Measurements from ENCODE around the gene C12orf56.
A peak's percentile ranks its signal among the peaks of the same experiment; 100 is the strongest.
"Not testable (repeated sequence)": the region's sequence is repeated elsewhere in the genome, so short reads cannot be mapped to it uniquely, and the experiment has no call there.

C12orf56 gene

DNA sequence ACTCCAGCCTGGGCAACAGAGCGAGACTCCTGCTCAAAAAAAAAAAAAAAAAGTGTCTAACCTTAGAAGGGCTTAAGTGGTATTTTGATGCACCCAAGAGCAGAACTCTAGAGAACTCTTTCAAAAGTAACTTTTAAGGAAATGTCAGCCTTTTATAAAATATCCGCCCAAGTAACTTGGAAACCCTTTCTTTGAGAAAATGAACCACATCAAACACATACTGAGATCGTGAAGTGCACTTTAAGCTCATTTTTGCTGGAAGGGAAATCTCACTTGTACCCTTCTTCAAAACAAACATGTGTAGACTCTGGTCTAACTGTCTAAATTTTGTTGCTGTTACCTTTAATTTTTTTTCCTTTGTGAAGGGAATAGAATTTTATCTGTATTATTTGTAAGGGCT lies 5.5 kb downstream of the C12orf56 start:
- DNase-seq = no peak

DNA sequence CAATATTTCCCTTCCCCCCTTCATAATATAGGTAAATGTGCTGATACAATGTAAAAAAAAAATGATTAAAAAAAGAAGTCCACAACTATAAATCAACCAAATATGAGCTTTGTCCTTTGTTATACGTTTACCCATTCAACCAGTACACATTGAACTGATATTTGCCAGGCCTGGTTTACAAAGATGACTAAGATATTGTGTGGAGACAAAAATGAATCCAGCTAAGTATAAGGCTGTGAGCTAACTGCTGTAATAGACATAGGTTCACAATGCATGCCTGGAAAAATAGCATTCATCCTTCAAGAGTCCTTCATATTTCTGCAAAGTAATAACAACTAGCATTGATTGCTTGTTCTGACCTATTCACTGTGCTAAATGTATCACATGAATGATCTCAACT lies 6.9 kb downstream of the C12orf56 start:
- DNase-seq = no peak

DNA sequence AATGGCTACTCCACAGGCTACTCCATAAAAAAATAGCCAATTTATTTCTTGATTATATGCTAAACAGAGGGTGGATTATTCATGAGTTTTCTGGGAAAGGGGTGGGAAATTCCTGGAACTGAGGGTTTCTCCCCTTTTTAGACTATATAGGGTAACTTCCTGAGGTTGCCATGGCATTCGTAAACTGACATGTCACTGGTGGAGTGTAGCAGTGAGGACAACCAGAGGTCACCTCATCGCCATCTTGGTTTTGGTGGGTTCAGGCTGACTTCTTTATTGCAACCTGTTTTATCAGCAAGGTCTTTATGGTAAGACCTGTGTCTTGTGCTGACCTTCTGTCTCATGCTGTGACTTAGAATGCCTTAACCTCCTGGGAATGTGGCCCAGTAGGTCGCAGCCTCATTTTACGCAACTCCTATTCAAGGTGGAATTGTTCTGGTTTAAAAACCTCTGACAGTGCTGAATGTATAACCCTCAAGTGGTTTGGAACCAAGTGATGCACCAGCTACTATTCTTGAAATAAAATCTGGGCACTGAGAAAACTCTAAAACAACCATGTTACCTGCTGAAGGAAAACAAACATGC lies 27.7 kb downstream of the C12orf56 start:
- DNase-seq = no peak

DNA sequence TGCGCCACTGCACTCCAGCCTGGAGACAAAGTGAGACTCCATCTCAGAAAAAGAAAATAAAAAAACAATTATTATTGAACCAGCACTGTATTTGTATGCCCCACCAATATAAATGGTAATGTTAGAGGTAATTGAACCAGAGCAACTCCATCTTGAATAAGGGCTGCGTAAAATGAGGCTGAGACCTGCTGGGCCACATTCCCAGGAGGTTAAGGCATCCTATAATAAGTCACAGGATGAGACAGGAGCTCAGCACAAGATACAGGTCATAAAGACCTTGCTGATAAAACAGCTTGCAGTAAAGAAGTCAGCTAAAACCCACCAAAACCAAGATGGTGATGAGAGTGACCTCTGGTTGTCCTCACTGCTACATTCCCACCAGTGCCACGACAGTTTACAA lies 29.4 kb downstream of the C12orf56 start:
- not testable (repeated sequence) for DNase-seq

DNA sequence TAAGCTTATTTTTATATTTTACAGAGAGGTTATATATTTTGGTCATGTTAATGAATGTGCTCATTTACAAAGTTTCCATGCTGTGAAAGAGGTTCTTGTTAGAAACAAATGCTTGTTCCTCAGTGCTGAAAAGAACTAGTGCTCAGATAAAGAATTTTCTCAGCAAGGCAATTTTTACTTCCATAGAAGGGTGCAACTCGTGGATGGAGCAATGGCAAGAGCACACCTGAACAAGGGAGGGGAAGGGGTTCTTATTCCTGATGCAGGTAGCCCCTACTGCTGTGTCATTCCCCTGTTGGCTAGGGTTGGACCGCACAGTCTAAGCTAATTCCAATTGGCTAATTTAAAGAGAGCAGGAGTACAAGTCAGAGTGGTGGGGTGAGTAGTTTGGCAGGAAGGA lies 34.3 kb downstream of the C12orf56 start:
- not testable (repeated sequence) for DNase-seq

DNA sequence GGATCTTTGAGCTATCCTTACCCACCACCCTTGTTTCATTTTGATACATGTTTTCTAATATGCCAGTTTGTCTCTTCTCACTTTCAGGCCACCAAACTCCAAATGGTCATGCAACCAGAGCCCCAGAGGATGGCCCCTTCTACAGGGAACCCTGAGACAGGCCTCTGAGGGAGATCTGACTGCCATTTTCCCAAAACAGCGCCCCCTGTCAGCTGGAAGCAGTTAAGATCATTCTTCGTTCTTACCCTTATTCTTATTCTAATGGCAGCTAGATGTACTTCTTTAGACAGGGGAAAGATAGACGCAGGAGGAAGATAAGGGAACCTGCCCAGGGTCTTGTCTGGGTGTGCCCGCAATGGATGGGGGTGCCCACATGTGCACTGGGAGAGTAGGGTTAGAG lies 38.4 kb downstream of the C12orf56 start:
- DNase-seq = no peak

DNA sequence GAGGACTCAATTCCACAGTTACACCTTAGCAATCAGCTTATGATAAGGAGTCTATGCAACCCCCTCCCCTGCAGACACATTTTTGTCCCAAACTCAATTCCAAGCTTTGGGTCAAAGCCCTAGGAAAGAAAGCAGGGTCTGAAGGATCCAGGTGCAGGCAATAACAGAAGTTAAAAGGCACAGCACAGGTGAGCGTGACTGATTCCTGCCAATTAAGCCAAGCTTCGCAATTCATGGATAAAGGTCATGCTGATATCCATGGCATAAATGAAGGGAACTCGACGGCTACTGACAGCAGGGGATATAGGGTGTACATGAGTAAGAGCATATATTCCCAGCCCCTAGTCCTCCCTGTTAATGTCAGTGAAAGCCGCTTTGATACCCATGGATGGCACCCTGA lies 39.3 kb downstream of the C12orf56 start:
- no peak for DNase-seq

DNA sequence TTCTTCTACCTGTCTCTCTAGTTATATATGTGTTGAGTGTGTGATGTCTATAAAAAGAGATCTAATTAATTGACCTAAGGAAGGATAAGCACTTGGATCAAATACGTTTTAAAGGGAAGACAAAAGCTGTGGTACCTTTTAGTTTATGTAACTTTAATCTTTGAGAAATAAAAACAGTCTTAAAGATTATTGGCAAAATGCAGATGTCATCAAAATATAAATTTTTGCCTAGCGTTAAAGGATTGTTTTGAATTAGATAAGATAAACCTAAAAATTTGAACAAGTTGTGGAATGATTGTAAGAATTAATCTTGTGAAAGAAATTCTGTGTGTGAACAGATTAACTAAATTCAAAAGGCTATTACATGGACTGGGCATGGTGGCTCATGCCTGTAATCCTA lies 42.9 kb downstream of the C12orf56 start:
- DNase-seq = no peak

DNA sequence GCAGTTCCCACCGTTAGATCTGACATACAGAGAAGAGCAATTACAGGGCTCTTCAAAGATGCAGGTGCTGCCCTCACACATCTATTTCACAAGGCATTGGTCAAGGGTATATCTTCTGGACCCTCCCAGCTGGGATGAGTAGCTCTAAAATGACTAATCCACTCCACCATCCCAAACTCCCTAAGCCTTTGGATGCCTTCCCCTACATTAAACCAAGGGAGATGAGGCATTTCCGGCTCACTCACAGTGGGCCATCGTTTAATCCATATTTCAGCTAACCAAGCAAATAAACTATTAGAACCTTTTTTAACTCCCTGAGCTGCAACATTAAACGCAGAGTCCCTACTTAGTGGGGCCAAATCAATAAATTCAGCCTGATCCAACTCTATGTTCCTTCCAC lies 45.9 kb downstream of the C12orf56 start:
- DNase-seq = not testable (repeated sequence)

DNA sequence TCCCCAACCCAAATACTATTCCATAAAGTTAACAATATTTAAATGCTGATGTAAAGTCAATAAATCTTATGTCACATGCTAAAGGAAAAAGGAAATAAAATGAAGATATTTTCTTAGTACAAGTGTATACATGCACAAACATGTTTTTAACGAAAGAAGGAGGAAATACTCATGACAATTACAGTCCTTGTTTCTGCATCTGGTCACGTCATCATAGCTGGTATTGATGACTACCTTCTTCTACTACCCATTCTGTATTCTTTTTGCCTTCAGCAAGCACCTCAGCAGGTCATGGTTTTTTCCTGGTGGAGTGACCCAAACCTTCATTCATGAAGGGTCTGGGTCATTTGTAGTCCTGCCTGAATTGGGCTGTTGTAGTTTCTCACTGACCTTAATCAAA lies 50.0 kb downstream of the C12orf56 start:
- DNase-seq = not testable (repeated sequence)

DNA sequence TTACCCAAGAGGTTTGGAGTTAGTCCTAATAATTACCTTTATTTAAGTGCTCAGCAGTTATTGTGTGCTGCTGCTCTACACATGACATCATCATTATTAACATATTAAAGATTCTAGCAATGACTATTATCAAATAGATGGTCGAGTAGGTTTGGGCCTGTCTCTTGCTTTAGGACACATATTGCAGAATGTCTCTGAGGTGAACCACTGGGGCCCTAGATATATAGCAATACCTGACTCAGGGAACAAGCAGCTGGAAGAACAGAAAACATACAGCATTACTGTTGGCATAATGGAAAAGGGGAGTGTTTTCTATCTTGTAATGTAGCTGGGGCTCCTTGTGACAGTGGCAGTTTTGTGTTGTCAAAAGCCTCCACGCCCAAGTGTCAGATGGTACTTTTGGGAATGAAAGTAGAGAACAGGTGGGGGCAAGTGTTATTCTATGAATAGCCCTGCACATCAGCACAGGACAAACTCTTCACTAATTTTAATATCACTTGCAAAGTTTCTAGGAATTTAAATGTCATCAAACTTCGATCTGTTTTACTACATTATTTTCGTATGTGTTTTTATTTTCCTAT lies 54.6 kb downstream of the C12orf56 start:
- no peak for DNase-seq

DNA sequence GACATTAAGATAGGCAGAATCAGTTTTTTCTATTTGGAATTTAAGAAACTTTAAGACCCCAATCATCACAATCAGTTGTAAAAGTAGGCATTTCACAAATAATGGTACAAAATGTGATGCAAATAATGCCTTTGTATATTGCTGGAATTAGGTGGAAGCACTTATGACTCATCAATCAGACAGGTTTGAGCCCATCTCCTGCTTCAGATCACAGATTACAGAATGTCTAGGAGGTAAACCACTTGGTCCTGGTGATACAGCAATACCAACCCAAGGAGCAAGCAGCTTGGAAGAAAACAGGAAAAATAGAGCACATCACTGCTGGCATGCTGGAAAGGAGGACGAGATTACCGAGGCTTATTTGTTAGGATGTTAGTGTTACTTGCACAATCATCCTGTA lies 57.6 kb downstream of the C12orf56 start:
- no peak for DNase-seq

DNA sequence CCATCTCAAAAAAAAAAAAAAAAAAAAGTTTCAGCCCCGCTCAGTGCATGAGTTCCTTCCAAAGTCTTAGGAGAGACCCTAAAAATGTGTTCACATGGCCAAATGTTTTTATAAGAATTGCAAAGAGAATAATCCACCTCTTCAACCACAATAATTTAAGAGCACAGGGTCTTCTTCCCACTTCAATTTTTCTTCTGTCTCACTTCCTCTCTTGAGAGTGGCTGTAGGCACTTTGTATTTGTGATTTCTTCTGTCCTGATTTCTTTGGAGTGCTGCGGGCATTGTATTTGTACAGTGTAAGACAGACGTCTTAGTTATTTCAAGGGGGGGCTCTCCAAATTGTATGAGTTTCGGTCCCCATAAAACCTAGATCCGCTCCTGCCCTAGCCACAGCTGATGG lies 58.3 kb downstream of the C12orf56 start:
- DNase-seq = no peak

DNA sequence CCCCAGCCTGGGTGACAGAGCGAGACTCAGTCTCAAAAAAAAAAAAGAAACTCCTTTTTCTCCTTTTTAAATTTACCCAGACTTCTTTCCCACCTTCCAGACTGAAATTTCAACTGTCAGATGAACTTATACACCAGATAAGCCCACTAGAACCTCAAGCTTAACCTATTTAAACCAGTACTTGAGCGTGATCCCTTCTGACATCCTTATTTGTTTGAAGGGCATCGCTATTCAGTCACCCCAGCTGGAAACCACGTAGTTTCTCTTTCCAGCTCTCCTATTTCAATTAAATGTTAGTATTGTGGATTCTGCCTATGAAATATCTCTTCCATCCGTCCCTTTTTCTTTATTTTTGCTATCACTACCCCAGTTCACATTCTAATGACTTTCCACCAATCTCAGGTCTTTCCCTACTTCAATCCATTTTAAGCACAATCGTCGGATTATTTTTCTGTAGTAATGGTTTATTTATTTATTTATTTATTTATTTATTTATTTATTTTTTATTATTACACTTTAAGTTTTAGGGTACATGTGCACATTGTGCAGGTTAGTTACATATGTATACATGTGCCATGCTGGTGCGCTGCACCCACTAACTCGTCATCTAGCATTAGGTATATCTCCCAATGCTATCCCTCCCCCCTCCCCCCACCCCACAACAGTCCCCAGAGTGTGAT lies 61.4 kb downstream of the C12orf56 start:
- not testable (repeated sequence) for DNase-seq

DNA sequence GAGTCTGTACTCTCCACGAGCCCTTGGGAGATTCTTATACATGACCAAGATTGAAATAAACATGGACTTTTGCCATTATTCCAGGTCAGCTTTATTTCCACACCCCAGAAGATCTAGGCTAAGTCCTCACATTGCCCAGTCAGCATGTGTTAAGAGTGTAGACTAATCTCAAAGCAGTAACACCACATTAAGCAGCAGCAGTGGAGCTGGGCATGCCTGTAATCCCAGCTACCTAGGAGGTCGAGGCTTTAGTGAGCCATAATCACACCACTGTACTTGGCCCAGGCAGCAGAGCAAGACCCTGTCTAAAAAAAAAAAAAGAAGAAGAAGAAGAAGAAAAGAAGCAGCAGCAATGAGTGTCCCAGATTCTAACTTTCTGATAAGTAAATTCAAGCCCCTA lies 65.5 kb downstream of the C12orf56 start:
- no peak for DNase-seq

DNA sequence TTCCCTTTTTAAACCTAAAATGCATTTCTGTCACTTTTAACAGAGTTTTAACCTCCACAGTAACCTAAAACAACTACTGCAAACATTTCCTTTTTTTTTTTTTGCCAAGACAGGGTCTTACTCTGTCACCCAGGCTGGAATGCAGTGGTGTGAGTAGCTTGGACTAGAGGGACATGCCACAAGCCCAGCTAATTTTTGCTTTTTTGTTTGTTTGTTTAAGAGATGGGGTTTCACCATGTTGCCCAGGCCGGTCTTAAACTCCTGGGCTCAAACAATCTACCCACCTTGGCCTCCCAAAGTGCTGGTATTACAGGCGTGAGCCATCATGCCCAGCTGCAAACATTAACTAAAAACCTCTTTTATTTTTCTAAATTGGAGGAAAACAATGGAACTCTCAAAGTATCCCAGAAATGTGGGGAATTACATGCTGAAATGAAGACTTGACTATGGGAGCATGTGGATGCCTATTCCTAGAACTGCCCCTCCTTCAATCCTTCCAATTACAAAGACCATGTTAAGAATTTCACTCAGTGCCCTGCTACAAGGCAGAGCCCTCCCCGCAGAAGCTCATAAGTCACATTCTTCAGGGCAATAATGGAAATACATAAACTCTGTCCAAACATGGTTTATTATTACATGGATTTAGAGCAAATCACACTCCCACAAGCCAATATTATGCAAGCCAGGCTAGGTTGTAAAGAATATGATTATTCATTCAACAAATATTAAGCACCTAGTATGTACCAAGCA lies 66.9 kb downstream of the C12orf56 start:
- peak; percentile 2 for DNase-seq

DNA sequence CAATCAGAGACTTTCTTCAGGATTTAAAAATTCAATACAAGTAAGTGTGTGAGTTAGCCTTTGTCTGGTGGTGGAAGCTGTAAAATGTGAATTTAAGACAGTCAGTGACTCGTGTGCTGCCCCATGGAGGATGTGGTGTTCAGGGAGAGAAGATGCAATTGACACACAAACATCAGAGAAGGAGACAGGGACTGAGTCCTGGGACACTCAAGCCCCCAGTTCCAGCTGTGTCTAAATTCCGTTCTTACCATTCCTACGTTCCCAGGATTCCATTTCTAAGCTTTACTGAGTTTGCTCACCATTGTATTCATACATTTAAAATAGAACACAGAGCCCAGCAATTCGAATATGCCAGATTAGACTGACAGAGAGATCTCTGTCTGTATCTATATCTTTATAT lies 67.6 kb downstream of the C12orf56 start:
- DNase-seq = no peak

DNA sequence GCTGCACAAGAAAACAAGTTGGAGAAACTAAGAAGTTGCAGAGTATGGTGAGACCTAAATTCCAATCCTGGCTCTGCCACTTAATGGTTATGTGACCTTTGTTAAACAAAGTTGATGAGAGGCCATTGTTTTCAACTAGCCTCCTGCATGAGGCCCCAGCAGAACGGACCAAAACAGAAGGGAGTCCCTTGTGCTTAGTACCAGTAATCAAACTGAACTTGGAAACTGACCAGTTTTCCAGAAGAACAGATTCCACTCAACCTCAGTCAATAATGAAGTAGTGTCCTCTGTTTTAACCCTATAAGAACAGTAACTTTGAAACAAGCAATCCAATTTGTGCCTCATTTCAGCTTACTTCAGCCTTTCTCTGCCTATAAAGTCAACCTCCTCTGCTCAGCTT lies 69.9 kb downstream of the C12orf56 start:
- DNase-seq = no peak

DNA sequence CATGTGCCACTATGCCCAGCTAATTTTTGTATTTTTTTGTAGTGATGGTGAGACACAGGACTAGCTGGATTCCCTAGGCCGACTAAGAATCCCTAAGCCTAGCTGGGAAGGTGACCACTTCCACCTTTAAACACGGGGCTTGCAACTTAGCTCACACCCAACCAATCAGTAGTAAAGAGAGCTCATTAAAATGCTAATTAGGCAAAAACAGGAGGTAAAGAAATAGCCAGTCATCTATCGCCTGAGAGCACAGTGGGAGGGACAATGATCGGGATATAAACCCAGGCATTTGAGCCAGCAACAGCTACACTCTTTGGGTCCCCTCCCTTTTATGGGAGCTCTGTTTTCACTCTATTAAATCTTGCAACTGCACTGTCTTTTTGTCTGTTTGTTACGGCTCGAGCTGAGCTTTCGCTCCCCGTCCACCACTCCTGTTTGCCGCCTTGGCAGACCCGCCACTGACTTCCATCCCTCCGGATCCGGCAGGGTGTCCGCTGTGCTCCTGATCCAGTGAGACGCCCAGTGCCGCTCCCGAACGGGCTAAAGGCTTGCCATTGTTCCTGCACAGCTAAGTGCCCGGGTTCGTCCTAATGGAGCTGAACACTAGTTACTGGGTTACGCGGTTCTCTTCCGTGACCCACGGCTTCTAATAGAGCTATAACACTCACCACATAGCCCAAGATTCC lies 70.9 kb downstream of the C12orf56 start:
- DNase-seq = not testable (repeated sequence)

DNA sequence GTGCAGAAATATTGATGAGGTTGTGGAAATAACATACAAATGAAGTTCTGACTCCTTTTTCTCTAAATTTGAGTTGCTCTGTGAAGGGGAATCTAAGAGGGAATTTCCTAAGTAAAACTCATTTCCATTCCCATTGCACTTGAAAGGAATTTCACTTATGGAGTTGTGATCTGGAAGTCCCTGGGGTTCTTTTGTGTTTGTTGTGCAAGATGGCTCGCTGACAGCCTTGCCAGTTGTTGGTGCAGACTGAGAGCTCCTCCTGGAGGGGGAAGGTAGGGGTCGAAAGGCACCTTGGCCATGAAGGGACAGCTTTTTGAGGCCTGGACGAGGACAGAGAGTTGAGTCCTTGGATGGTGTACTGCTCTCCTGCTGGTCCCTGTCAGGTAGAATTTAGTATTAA lies 72.0 kb downstream of the C12orf56 start:
- peak; percentile 21 for DNase-seq

DNA sequence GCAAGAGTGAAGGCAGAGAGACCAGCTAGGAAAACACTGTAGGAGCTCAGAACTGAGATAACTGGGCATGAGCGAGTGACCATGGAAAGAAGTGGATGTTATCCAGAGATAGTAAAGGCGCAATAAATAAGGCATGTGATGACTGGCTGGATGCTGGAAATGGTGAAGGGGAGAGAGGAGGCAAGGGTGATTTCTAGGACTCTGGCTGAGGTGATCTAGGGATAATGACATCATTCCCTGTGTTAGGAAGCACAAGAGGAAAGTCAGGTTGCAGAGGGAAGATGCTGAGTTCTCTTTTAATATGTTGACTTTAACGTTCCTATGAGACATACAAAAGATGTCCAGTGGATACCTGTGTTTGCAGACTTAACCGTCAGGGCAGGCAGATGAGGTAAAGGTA lies 78.7 kb downstream of the C12orf56 start:
- no peak for DNase-seq

DNA sequence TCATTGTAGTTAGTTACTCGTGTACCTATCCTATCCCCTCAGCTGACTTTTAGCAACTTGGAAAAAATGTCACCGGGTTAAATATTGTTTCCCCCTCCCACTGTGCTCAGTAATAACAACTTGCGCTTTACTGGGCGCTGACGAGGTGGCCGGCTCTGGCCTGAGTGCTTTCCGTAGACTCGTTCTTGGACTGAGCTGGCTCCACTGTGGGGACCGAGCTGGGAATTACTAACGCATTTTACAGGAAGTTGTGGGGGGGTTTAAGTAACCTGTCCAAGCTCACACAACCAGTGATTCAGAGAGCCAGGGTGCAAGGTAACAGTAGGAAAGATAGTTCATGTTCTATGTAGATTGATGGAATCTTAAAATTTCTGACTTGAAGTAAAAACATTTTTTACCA lies 86.0 kb downstream of the C12orf56 start:
- no peak for DNase-seq

DNA sequence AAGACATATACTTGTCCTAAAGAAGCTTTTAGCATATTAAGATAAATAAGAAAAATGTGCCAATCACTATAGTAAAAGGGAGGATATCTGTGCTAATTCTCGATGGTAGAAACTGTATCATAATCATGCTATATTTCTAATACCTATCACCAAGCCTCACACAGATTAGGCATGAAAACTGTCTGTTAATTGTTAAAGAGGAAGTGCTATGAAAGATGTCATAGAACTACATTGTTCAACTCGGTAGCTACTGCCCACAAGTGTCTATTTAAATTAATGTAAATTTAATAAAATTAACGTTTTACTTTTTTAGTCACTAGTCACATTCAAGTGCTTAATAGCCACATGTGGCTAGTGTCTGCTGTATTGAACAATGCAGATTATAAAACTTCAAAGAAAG lies 90.9 kb downstream of the C12orf56 start:
- DNase-seq = no peak

All from fibroblast of skin of right quadriceps (primary cell).